ENCODE measurements around the gene GTF2A1L. TPM values are rescaled to one million over a fixed set of nuclear protein-coding genes. Genes with fewer than 3 reads are reported as not detected.
"Not testable (repeated sequence)": the region's sequence is repeated elsewhere in the genome, so short reads cannot be mapped to it uniquely, and the experiment has no call there.

The GTF2A1L gene
- total RNA-seq, 1 experiment from 2014 or later = not detected

GRCh38 chr2:48613211-48613610 is 4.4 kb upstream of the GTF2A1L start:
- Histone ChIP-seq H3K27ac (no peak overlapping the region), H3K9me2 (ENCODE audit: insufficient read depth) (no peaks in the 10 kb centered on the region), H3K79me2 (ENCODE audit: low read depth) (no peaks in the 10 kb centered on the region), H2AFZ (no peak overlapping the region), H3K4me1 (replicated peaks; ENCODE audit: insufficient read depth) (no peaks in the 10 kb centered on the region), H3K36me3 (ENCODE audit: low read depth) (no peaks in the 10 kb centered on the region), H4K20me1 (ENCODE audit: insufficient read depth) (no peaks in the 10 kb centered on the region), H3K27me3 (ENCODE audit: insufficient read depth, low read depth) (peaks cover 28% of the 10 kb centered on the region), H3F3A (ENCODE audit: insufficient read depth, low read depth) (no peaks in the 10 kb centered on the region), H3K9me3 (ENCODE audit: insufficient read depth, low read depth) (no peaks in the 10 kb centered on the region), H3K4me2 (no peak overlapping the region), H3K4me3 (no peak overlapping the region)
- CTCF ChIA-PET = no interaction called here
- BruUV-seq (replicated peaks) = no TSS peak
- intact Hi-C loops (cut with micrococcal nuclease; ENCODE audit: unreplicated experiment) = no loop called here
- POLR2A ChIA-PET (ENCODE audit: unreplicated experiment) = no interaction called here
- TF ChIP-seq CTCF (conservative IDR thresholded peaks at IDR 0.05) = no peak
- no peak for TF ChIP-seq EZH2 (IDR thresholded peaks at IDR 0.05; ENCODE audit: low read depth)
- no peak for DNase-seq

- H3K4me2 ChIP-seq; CTCF ChIA-PET; H3F3A ChIP-seq (ENCODE audit: insufficient read depth, low read depth); DNase-seq; POLR2A ChIA-PET (ENCODE audit: unreplicated experiment); H3K36me3 ChIP-seq (ENCODE audit: low read depth); H3K4me3 ChIP-seq; H3K9me2 ChIP-seq (ENCODE audit: insufficient read depth); H3K9me3 ChIP-seq (ENCODE audit: insufficient read depth, low read depth); intact Hi-C loops (cut with micrococcal nuclease; ENCODE audit: unreplicated experiment); H4K20me1 ChIP-seq (ENCODE audit: insufficient read depth); BruUV-seq (replicated peaks); H3K4me1 ChIP-seq (replicated peaks; ENCODE audit: insufficient read depth); H3K79me2 ChIP-seq (ENCODE audit: low read depth); H3K27ac ChIP-seq; H2AFZ ChIP-seq: not testable (repeated sequence)
- H3K27me3 ChIP-seq (ENCODE audit: insufficient read depth, low read depth) = peaks cover 38% of the 10 kb centered on the region
Measured at GRCh38 chr2:48614581-48614980, 3.1 kb upstream of the GTF2A1L start.

GRCh38 chr2:48619526-48619925 is 1.9 kb downstream of the GTF2A1L start:
- H4K20me1 ChIP-seq (ENCODE audit: insufficient read depth) = no peaks in the 10 kb centered on the region
- H3K9me3 ChIP-seq (ENCODE audit: insufficient read depth, low read depth) = no peaks in the 10 kb centered on the region
- no peak overlapping the region for H3K4me2 ChIP-seq
- H3K79me2 ChIP-seq (ENCODE audit: low read depth) = no peaks in the 10 kb centered on the region
- H3K4me3 ChIP-seq = no peak overlapping the region
- no peaks in the 10 kb centered on the region for H3K9me2 ChIP-seq (ENCODE audit: insufficient read depth)
- DNase-seq = no peak
- CTCF ChIA-PET = interaction anchor here (0.7 kb wide), 1 partner anchor 736 kb away, joined by 3 read pairs; no protein-coding TSS in a partner anchor
- H3K36me3 ChIP-seq (ENCODE audit: low read depth) = no peaks in the 10 kb centered on the region
- H3K27me3 ChIP-seq (ENCODE audit: insufficient read depth, low read depth) = peaks cover 50% of the 10 kb centered on the region
- TF ChIP-seq EZH2 (IDR thresholded peaks at IDR 0.05; ENCODE audit: low read depth) = no peak
- no peak for TF ChIP-seq CTCF (conservative IDR thresholded peaks at IDR 0.05)
- intact Hi-C loops (cut with micrococcal nuclease; ENCODE audit: unreplicated experiment) = no loop called here
- POLR2A ChIA-PET (ENCODE audit: unreplicated experiment) = no interaction called here
- no peaks in the 10 kb centered on the region for H3K4me1 ChIP-seq (replicated peaks; ENCODE audit: insufficient read depth)
- no TSS peak for BruUV-seq (replicated peaks)
- H2AFZ ChIP-seq = no peak overlapping the region
- no peaks in the 10 kb centered on the region for H3F3A ChIP-seq (ENCODE audit: insufficient read depth, low read depth)
- H3K27ac ChIP-seq = no peak overlapping the region

GRCh38 chr2:48620604-48621003 is 2.9 kb downstream of the GTF2A1L start:
- Histone ChIP-seq H3K27me3 (ENCODE audit: insufficient read depth, low read depth) (peaks cover 48% of the 10 kb centered on the region), H3K27ac (no peak overlapping the region), H3K4me3 (no peak overlapping the region), H3K79me2 (ENCODE audit: low read depth) (no peaks in the 10 kb centered on the region), H3K4me1 (replicated peaks; ENCODE audit: insufficient read depth) (no peaks in the 10 kb centered on the region), H3K9me3 (ENCODE audit: insufficient read depth, low read depth) (no peaks in the 10 kb centered on the region), H3F3A (ENCODE audit: insufficient read depth, low read depth) (no peaks in the 10 kb centered on the region), H4K20me1 (ENCODE audit: insufficient read depth) (no peaks in the 10 kb centered on the region), H3K9me2 (ENCODE audit: insufficient read depth) (no peaks in the 10 kb centered on the region), H3K36me3 (ENCODE audit: low read depth) (no peaks in the 10 kb centered on the region), H2AFZ (no peak overlapping the region), H3K4me2 (no peak overlapping the region)
- CTCF ChIA-PET = no interaction called here
- intact Hi-C loops (cut with micrococcal nuclease; ENCODE audit: unreplicated experiment) = no loop called here
- no TSS peak for BruUV-seq (replicated peaks)
- TF ChIP-seq EZH2 (IDR thresholded peaks at IDR 0.05; ENCODE audit: low read depth) = no peak
- TF ChIP-seq CTCF (conservative IDR thresholded peaks at IDR 0.05) = no peak
- POLR2A ChIA-PET (ENCODE audit: unreplicated experiment) = no interaction called here
- DNase-seq = no peak
